Loucy (cell line): ENCODE results near the gene ZNF407.

Experiments used
- H2AFZ ChIP-seq: fragments of 200-600 bp; sonication (generic); 2 replicates; pipeline ENCODE4 v1.6.0; 2016; ENCODE audit warnings: antibody characterized with exemption, mild to moderate bottlenecking, low read length, moderate library complexity
- H3F3A ChIP-seq: fragments of 200-600 bp; 2 replicates; pipeline ENCODE4 v1.6.0; 2016; ENCODE audit warnings: antibody characterized with exemption, low read depth, mild to moderate bottlenecking
- H3K27me3 ChIP-seq: fragments of 200-600 bp; sonication (generic); 2 replicates; pipeline ENCODE4 v1.6.1; 2014; ENCODE audit warnings: low read length, mild to moderate bottlenecking; ENCODE audit not compliant: insufficient read depth, poor library complexity, severe bottlenecking
- H3K36me3 ChIP-seq: fragments of 200-600 bp; sonication (generic); 2 replicates; pipeline ENCODE4 v1.6.1; 2016; ENCODE audit warnings: low read length; ENCODE audit not compliant: insufficient read depth
- H3K4me1 ChIP-seq: fragments of 200-600 bp; sonication (generic); 2 replicates; pipeline ENCODE4 v1.5.1; 2014; ENCODE audit warnings: low read length, mild to moderate bottlenecking; ENCODE audit not compliant: insufficient read depth, poor library complexity, severe bottlenecking
- H3K4me2 ChIP-seq: fragments of 200-600 bp; sonication (generic); 2 replicates; pipeline ENCODE4 v1.6.0; 2014; ENCODE audit warnings: antibody characterized with exemption, low read length, low read depth, mild to moderate bottlenecking; ENCODE audit not compliant: poor library complexity, severe bottlenecking
- H3K4me3 ChIP-seq: fragments of 200-600 bp; sonication (generic); 2 replicates; pipeline ENCODE4 v1.5.1; 2014; ENCODE audit warnings: low read length, mild to moderate bottlenecking, mixed read lengths; ENCODE audit not compliant: poor library complexity, severe bottlenecking
- H3K79me2 ChIP-seq: fragments of 200-600 bp; sonication (generic); 2 replicates; pipeline ENCODE4 v1.6.1; 2014; ENCODE audit warnings: low read length; ENCODE audit not compliant: insufficient read depth
- H3K9ac ChIP-seq: fragments of 200-600 bp; sonication (generic); 2 replicates; pipeline ENCODE4 v1.6.0; 2014; ENCODE audit warnings: mild to moderate bottlenecking, low read depth, low read length, moderate library complexity; ENCODE audit not compliant: poor library complexity, severe bottlenecking
- H3K9me2 ChIP-seq: fragments of 200-600 bp; sonication (generic); replicated peaks from 2 replicates; pipeline ENCODE4 v1.6.1; 2016; ENCODE audit warnings: low read depth, low read length, mixed read lengths
- H3K9me3 ChIP-seq: fragments of 200-600 bp; sonication (generic); 2 replicates; pipeline ENCODE4 v1.6.1; 2014; ENCODE audit warnings: mild to moderate bottlenecking, antibody characterized with exemption, low read length, low read depth; ENCODE audit not compliant: insufficient read depth
- H4K20me1 ChIP-seq: fragments of 200-600 bp; sonication (generic); 2 replicates; pipeline ENCODE4 v1.6.0; 2014; ENCODE audit warnings: antibody characterized with exemption, low read length, mild to moderate bottlenecking; ENCODE audit not compliant: insufficient read depth, poor library complexity, severe bottlenecking
- EZH2phosphoT487 ChIP-seq: fragments of 200-600 bp; IDR thresholded peaks from 2 replicates; pipeline ENCODE4 v1.6.1; 2018; ENCODE audit warnings: antibody characterized with exemption, mild to moderate bottlenecking, moderate library complexity, borderline replicate concordance
- TF ChIP-seq, protein P1 (sequence below): fragments of 200-600 bp; sonication (generic); conservative IDR thresholded peaks from 2 replicates; pipeline ENCODE4 v1.5.1; 2014; ENCODE audit warnings: mild to moderate bottlenecking, antibody characterized with exemption, low read length

Gene ZNF407

DNA sequence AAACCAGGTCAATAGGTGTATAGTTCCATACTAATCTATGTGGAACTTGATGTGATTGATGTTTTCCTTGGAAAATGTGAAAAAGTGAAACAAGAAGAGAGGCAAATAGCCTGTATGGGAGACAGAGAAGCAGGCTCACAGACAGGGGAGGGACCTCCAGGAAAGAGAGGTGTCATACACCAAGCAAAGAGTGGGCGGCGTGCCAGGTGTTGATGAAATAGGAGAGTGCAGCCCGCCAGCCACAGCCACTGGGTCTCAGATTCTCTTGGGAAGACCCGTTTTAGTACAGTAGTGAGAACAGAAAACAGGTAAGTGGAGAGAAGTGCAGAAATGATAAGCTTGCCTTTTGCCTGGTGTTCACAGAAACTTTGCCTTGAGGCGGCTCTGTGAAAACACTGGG lies 301.9 kb downstream of the ZNF407 start:
- H3K27me3 ChIP-seq: no peaks in the 10 kb centered on the region
- H2AFZ ChIP-seq: no peak overlapping the region
- no peaks in the 10 kb centered on the region for H3K36me3 ChIP-seq
- H3K9me3 ChIP-seq: no peaks in the 10 kb centered on the region
- H3F3A ChIP-seq: no peaks in the 10 kb centered on the region
- no peak overlapping the region for H3K4me2 ChIP-seq
- H3K79me2 ChIP-seq: no peaks in the 10 kb centered on the region
- TF ChIP-seq EZH2phosphoT487: no peak
- TF ChIP-seq, protein P1, sequence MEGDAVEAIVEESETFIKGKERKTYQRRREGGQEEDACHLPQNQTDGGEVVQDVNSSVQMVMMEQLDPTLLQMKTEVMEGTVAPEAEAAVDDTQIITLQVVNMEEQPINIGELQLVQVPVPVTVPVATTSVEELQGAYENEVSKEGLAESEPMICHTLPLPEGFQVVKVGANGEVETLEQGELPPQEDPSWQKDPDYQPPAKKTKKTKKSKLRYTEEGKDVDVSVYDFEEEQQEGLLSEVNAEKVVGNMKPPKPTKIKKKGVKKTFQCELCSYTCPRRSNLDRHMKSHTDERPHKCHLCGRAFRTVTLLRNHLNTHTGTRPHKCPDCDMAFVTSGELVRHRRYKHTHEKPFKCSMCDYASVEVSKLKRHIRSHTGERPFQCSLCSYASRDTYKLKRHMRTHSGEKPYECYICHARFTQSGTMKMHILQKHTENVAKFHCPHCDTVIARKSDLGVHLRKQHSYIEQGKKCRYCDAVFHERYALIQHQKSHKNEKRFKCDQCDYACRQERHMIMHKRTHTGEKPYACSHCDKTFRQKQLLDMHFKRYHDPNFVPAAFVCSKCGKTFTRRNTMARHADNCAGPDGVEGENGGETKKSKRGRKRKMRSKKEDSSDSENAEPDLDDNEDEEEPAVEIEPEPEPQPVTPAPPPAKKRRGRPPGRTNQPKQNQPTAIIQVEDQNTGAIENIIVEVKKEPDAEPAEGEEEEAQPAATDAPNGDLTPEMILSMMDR: no peak
- H3K9ac ChIP-seq: no peak overlapping the region
- H3K4me3 ChIP-seq: no peak overlapping the region
- H3K4me1 ChIP-seq: no peaks in the 10 kb centered on the region
- no peaks in the 10 kb centered on the region for H4K20me1 ChIP-seq
- H3K9me2 ChIP-seq: no peaks in the 10 kb centered on the region

DNA sequence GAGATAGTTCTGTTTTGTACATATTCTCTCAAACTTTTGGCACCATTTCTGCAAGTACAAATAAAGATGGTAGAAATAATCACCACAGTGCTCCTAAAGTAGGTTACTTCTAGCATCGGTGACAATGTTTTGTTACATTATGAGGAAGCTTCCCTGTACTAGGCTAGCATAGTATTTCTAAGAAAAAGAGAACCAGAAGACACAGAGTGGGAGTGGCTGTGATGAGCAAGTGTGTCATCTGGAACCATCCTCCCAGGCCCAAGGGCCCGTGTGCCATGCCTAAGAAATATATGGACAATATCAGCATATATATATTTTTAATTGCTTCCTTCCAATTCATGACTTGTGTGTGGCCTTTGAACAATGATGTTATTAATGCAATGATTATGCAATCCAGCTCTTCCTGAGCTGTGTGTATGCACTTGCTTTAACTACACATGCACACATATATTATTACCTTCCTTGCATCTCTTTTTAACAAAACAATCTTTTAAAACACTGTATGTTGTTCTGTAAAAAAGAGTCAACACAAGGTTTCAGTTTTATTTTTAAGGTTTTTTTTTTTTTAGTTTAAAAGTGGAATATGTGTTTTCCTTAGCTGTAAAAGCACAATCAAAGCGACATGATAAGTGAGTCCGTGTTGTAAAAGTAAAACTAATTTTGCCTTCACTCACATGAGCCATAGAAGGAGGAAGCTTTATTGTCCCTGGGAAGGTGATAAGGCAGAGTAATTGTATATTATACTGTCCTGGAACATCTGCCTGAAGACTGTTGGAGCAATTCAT lies 303.9 kb downstream of the ZNF407 start:
- no peak overlapping the region for H2AFZ ChIP-seq
- TF ChIP-seq EZH2phosphoT487: no peak
- TF ChIP-seq, protein P1: no peak
- H3K9me2 ChIP-seq: no peaks in the 10 kb centered on the region

DNA sequence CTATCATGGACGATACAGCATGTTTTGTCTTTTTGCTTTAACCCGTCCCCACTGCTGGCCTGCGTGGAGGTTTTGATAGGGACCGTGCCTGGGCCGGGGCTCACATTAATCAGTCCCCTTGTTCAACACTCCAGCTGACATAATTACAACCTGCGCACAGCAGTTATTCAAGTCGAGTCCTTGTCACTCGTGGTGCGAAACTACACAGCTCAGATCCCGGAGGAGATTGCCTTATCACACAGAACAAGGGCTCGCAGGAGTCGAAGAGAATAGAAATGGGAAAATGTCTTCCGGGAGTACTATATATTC lies 304.4 kb downstream of the ZNF407 start:
- no peaks in the 10 kb centered on the region for H3K36me3 ChIP-seq
- TF ChIP-seq EZH2phosphoT487: no peak
- TF ChIP-seq, protein P1: no peak
- H3K79me2 ChIP-seq: no peaks in the 10 kb centered on the region
- no peaks in the 10 kb centered on the region for H3K4me1 ChIP-seq
- no peak overlapping the region for H3K9ac ChIP-seq
- H3K4me2 ChIP-seq: no peak overlapping the region
- H3K27me3 ChIP-seq: no peaks in the 10 kb centered on the region
- H3K4me3 ChIP-seq: no peak overlapping the region
- no peaks in the 10 kb centered on the region for H4K20me1 ChIP-seq
- H3F3A ChIP-seq: no peaks in the 10 kb centered on the region
- no peak overlapping the region for H2AFZ ChIP-seq
- no peaks in the 10 kb centered on the region for H3K9me2 ChIP-seq
- H3K9me3 ChIP-seq: no peaks in the 10 kb centered on the region

More for the DNA sequence above, 303.9 kb downstream of the ZNF407 start:
- no peaks in the 10 kb centered on the region for H4K20me1 ChIP-seq
- no peak overlapping the region for H3K4me2 ChIP-seq
- H3K9me3 ChIP-seq: no peaks in the 10 kb centered on the region
- no peaks in the 10 kb centered on the region for H3K79me2 ChIP-seq
- no peaks in the 10 kb centered on the region for H3K4me1 ChIP-seq
- H3K9ac ChIP-seq: no peak overlapping the region
- H3F3A ChIP-seq: no peaks in the 10 kb centered on the region
- H3K27me3 ChIP-seq: no peaks in the 10 kb centered on the region
- H3K4me3 ChIP-seq: no peak overlapping the region
- H3K36me3 ChIP-seq: no peaks in the 10 kb centered on the region
